HG02759 (cell line): ENCODE results near the gene RFX2.
"Not testable (repeated sequence)": the region's sequence is repeated elsewhere in the genome, so short reads cannot be mapped to it uniquely, and the experiment has no call there.

Experiments used
- ATAC-seq: cut with Tn5 transposase; IDR thresholded peaks from one replicate; pipeline ENCODE4 v1.9.1; 2021; ENCODE audit warnings: mild to moderate bottlenecking, moderate library complexity; ENCODE audit not compliant: unreplicated experiment

Gene RFX2

DNA sequence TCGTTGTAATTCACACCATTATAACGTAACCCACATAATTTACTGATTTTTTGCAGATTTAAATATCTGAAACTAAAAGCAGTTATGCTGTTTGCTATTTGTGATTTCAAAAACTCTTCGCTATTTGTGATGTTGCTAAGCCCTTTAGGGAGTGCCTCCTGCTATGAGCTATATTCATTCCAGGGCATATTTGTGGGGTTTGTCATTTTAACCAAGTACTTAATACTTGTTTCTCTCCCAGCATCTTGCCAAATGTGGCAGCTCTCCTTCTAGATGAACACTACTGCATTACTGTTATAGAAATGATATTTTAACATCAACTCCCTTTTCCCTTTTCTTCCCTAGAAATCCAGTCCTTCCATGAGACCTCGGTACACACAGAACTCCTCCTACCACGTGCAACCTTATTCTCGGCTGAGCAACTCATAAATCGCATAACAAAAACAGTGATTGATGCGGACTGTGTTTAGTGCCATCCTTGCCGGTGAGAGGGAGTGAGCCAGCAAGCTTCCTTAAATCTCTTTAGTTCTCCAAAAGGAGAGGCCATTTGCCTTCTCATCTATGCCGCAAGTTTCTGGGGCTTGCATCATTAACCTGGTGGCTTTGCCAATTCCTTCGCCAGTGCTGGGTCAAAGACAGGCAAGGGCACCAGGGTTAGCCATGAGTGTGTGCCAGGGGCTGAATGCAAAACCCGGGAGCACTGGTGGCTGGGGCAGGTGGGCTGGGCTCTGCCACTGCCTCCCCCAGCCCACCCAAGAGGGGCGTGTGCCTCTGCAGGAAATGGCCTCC lies 33.4 kb downstream of the RFX2 start:
- no peak for ATAC-seq

DNA sequence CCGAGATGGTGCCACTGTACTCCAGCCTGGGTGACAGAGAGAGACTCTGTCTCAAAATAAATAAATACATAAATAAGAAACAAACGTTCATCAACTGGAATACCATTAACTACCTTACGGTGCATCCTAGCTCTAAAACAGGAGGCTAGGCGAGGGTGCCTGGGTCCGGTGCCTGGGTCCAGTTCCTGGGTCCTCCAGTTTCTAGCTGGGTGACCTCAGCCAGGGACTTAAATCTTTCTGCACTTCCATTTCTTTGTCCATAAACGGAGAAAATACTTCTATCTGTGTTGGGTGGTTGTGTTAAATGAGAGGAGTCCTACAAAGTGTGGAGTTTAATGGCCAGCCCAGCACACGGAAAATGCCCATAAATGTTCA lies 34.0 kb downstream of the RFX2 start:
- ATAC-seq: no peak

GRCh38 chr19:6074709-6075403 lies 35.4 kb downstream of the RFX2 start:
- ATAC-seq: no peak

GRCh38 chr19:6073858-6074708 lies 36.2 kb downstream of the RFX2 start:
- ATAC-seq: no peak

GRCh38 chr19:6073233-6073632 lies 37.1 kb downstream of the RFX2 start:
- not testable (repeated sequence) for ATAC-seq

- ATAC-seq: no peak
These were observed 38.4 kb downstream of the RFX2 start for GRCh38 chr19:6071875-6072274.

DNA sequence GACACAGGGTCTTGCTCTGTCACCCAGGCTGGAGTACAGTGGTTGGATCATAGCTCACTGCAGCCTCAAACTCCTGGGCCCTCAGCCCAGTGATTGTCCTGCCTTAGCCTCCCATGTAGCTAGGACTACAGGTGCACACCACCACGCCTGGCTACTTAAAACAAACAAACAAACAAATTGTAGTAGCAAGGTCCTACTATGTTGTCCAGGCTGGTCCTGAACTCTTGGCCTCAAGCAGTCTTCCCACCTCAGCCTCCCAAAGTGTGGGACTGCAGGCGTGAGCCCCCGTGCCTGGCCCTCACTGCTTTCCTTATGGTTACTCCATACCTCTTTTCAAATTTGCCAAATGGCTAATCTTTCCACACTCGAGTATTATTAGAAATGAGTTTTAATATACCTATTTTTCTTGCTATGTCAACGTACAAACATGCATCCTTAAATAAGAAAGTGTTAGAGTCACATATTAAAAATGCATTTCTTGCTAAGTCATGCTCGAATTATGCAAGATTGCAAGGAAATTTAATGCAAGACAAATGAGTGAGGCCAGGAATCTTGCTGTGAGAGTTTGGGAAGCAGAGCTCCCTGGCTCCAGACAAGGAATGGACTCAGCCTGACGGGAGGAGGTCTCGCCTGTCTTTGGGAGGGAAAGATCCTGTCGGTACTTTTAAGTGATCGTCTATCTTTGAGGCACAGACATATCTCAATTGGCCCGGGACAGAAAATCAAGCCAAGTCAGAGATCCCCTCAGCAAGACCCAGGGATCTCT lies 39.4 kb downstream of the RFX2 start:
- ATAC-seq: no peak

DNA sequence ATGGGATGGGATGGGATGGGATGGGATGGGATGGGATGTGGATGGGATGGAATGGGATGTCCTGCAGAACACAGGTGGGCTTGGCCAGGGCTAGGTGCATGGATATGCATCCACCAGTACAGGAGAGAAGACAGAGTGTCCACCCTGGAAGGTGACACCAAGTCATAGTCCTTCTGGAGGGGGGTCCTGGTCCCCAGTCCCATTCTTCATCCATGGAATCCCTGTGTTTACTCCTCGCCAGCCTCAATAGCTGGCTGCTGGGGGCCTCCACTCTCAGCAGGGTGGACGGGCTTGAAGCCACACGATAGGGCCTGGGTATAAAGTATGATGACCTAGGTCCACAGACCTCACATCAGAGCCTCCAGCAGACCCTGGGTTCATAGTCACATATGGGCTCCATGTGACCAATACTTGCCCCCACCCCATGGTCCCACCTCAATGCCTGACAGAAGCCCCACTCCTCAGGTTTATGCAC lies 40.1 kb downstream of the RFX2 start:
- ATAC-seq: no peak

GRCh38 chr19:6069268-6069791 lies 41.0 kb downstream of the RFX2 start:
- ATAC-seq: no peak

- ATAC-seq: no peak
These were observed 41.6 kb downstream of the RFX2 start for GRCh38 chr19:6068711-6069110.

- ATAC-seq: no peak
These were observed 42.3 kb downstream of the RFX2 start for GRCh38 chr19:6067975-6068374.

DNA sequence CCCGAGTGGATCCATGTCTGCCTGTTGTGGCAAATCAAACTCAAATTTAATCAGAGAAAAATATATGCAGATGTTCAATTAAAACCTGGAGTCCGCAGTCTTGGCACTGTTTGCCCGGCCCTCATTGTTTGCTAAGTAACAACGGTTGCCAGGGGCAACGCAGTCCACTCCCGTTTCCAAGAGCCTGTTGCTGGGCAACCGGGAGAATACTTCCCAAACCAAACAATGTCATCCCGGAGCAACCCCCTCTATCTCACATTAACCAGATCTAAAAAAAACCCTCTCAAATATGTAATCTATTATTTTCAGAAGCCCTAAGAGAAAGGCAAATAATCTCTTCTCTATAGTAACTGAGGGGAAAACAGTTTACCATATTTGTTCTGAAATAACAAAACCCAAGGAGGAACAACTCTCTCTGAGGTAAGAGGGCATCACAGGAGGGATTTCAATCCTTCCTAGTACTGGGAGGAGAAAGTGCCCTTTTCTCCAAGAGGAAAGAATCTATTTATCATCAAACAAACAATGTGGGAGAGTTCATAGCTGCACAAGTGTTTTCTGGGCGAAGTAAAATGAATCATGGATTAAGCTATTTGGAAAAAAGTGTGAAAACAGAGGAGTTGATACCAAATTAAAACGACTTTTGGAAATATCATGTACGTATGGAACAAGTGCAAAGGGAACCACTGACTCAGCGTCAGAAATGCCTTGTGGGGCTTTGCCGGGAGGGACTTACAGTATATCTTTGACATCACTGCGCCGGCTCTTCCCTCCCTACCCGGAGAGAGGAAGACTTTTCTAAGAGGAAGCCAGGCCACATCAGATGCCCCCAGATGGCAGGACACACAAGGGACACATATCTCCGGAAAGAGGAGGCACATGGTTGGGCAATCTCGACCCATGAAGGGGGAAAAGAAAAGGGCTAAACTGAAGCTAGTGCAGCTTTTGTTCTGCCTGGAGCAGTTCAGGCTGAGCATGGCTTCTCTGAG lies 43.3 kb downstream of the RFX2 start:
- ATAC-seq: no peak

DNA sequence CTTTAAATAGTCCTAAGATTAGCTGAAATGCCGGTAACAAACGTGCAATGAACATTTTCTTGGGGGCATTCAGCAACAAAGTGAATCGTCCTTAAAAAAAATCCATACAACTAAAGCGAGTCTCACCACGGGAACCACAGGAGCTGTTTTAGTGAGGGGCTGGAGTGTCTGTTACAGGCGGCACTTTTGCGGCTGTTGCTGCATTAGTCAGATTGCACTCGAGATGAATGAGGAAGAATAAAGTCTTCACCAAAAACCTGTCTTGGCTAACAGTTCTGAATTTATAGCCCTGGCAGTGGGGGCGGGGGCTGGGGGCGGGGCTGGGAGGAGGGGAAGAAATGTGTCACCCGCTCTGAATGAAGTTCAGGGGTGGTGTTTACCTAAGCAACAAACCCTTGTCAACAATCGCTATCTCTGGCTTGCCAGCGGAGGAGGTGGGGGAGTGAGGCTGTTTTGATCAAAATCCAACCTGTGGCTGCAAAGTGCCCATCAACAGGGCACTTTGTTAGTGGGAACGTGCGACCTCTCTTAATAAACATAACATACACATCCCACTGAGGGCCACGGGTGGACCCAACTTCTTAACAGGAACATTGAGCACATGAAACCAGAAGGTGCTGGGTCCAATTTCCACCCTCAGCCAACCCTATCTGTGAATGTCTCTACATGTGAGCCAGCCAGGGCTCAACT lies 44.5 kb downstream of the RFX2 start:
- no peak for ATAC-seq

DNA sequence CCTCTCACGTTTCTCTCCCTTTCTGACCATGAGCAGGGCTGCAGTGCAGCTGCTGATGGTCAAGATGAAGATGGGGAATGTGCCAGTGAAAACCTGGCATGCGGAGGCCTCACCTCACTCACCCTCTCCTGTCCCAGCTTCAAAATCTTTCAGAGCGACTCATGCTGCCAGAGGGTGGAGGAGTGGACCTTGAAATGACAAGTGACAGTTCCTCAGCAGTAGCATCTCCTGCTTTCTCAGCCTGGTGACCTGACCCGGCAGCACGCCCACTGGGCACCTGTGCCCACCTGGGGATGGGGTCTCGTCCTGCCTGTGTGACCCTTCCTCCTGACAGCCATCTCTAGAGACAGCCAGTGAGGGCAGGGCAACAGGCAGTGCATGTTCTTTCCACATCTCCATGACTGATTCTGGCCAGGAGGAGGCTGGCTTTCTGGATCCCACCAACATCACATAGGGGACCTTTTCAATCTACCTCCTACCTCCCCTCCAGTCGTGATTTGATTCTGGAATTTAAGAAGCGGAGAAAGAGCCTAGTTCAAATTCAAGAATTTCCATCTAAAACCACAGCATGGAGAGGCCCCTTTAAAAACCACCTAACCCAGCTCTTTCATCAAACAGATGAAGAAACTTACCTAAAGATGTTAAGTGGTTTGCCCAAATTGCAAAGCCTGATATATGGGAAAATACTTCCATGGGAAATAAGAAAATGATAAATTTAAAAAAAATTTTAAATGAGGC lies 45.8 kb downstream of the RFX2 start:
- ATAC-seq: no peak

- no peak for ATAC-seq
These were observed 46.5 kb downstream of the RFX2 start for GRCh38 chr19:6063576-6064335.

DNA sequence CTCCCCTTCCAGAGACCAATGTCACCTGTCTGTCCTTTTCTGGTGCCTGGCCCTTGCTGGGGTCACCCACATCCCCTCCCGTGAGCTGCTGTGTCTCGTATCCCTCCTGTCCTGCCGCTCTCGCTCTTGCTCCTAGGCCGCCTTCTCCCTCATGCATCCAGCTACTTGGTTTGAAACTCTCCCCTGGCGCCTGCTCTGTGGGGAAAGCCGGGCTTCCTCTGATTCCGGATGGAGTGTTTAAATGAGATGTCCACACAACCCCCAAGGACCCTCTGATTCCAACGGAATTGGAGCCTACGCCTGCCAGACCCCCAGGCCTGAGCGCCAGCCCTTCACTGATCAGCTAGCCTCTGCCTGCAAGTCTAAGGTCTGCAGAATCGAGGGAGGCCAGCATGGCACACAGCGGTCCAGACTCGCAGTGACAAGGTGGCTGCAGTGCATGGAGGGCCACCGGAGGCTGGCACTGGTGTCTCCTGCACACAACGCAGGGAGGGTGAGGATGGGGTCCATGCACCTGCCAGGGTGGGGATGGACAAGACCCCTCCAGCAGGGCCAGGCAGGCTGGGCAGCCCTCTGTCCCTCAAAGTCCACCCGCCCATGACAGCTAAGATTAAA lies 47.2 kb downstream of the RFX2 start:
- ATAC-seq: no peak

- ATAC-seq: no peak
These were observed 48.0 kb downstream of the RFX2 start for GRCh38 chr19:6062274-6062673.
